Peyer's patch (tissue), 4 donors: ENCODE data around the gene SPATA13. TPM values are rescaled to one million over a fixed set of nuclear protein-coding genes. Genes with fewer than 3 reads are reported as not detected.

Source experiments
- DNase-seq, 3 donors: peaks; one replicate each; pipeline ENCODE4 v3.0.0-alpha.2; 2017 to 2019
- H3K27ac ChIP-seq, 4 donors: fragments of 200-600 bp; sonication (generic); one replicate each; pipeline ENCODE4 v1.5.1; 2016 to 2019
- H3K27me3 ChIP-seq, 2 donors: fragments of 200-600 bp; sonication (generic); one replicate each; pipeline ENCODE4 v1.5.1; 2019
- H3K36me3 ChIP-seq, 3 donors: fragments of 200-600 bp; sonication (generic); one replicate each; pipeline ENCODE4 v1.5.1; 2016 to 2019
- H3K4me1 ChIP-seq, 4 donors: fragments of 200-600 bp; sonication (generic); one replicate each; pipeline ENCODE4 v1.5.1; 2016 to 2019
- H3K4me3 ChIP-seq, 4 donors: fragments of 200-600 bp; sonication (generic); 1 replicate in 3 of 4; 2 replicates in 1 of 4; pipeline ENCODE4 v1.5.1; 2016 to 2019; ENCODE audit warnings: mild to moderate bottlenecking in 1 of 4
- H3K9me3 ChIP-seq, 4 donors: fragments of 200-600 bp; sonication (generic); one replicate each; pipeline ENCODE4 v1.5.1; 2016 to 2019; ENCODE audit warnings: mild to moderate bottlenecking in 1 of 4
- CTCF ChIP-seq, 6 experiments: fragments of 450-650 bp in 4 of 6; fragments of 200-600 bp in 2 of 6; sonication (generic) in 1 of 6; IDR thresholded peaks; one replicate each; pipeline ENCODE4 v1.5.1; 2017 to 2019; ENCODE audit warnings: antibody characterized with exemption in 6 of 6, mild to moderate bottlenecking in 3 of 6, moderate library complexity in 1 of 6
- POLR2A ChIP-seq, 2 donors: fragments of 450-650 bp; IDR thresholded peaks; one replicate each; pipeline ENCODE4 v1.5.1; 2017; ENCODE audit warnings: antibody characterized with exemption in 2 of 2, mild to moderate bottlenecking in 2 of 2, moderate library complexity in 2 of 2
- total RNA-seq, 4 donors: library from RNA; depleted of rRNA; stranded (reverse); fragments of >200 nt; gene quantifications; one replicate each; pipeline ENCODE4 v1.1.0, GENCODE V29; 2016

Gene SPATA13
- total RNA-seq, 4 donors from 2014 or later = 77.1 to 191 (median 141) TPM

GRCh38 chr13:24209138-24209537 lies 48.6 kb downstream of the SPATA13 start:
- Histone ChIP-seq H3K36me3 (no peaks in the 10 kb centered on the region), H3K4me1 (peaks cover 0 to 9% (median 0%) of the 10 kb centered on the region in 4 donors), H3K27me3 (no peaks in the 10 kb centered on the region), H3K9me3 (no peaks in the 10 kb centered on the region), H3K27ac (no peak overlapping the region), H3K4me3 (no peak overlapping the region)
- TF ChIP-seq CTCF (IDR thresholded peaks at IDR 0.05) (no peak), POLR2A (IDR thresholded peaks at IDR 0.05) (no peak)
- DNase-seq = no peak

GRCh38 chr13:24212254-24212653 lies 51.7 kb downstream of the SPATA13 start:
- H3K27ac ChIP-seq = no peak overlapping the region
- TF ChIP-seq POLR2A (IDR thresholded peaks at IDR 0.05) = no peak
- no peak for TF ChIP-seq CTCF (IDR thresholded peaks at IDR 0.05)
- no peaks in the 10 kb centered on the region for H3K27me3 ChIP-seq
- no peaks in the 10 kb centered on the region for H3K9me3 ChIP-seq
- no peaks in the 10 kb centered on the region for H3K36me3 ChIP-seq
- DNase-seq = no peak
- no peak overlapping the region for H3K4me3 ChIP-seq
- peaks cover 0 to 26% (median 0%) of the 10 kb centered on the region in 4 donors for H3K4me1 ChIP-seq

GRCh38 chr13:24212674-24213073 lies 52.2 kb downstream of the SPATA13 start:
- H3K27me3 ChIP-seq = no peaks in the 10 kb centered on the region
- no peaks in the 10 kb centered on the region for H3K9me3 ChIP-seq
- H3K4me3 ChIP-seq = no peak overlapping the region
- TF ChIP-seq POLR2A (IDR thresholded peaks at IDR 0.05) = no peak
- TF ChIP-seq CTCF (IDR thresholded peaks at IDR 0.05) = no peak
- no peaks in the 10 kb centered on the region for H3K36me3 ChIP-seq
- H3K27ac ChIP-seq = no peak overlapping the region
- DNase-seq = no peak
- H3K4me1 ChIP-seq = peaks cover 0 to 29% (median under 1%) of the 10 kb centered on the region in 4 donors

- no peaks in the 10 kb centered on the region for H3K9me3 ChIP-seq
- H3K27ac ChIP-seq = no peak overlapping the region
- no peak for DNase-seq
- no peak overlapping the region for H3K4me3 ChIP-seq
- H3K36me3 ChIP-seq = no peaks in the 10 kb centered on the region
- H3K4me1 ChIP-seq = peaks cover 0 to 28% (median 6%) of the 10 kb centered on the region in 4 donors
- no peaks in the 10 kb centered on the region for H3K27me3 ChIP-seq
- TF ChIP-seq CTCF (IDR thresholded peaks at IDR 0.05) (no peak), POLR2A (IDR thresholded peaks at IDR 0.05) (no peak)
Measured at GRCh38 chr13:24213932-24214331, 53.4 kb downstream of the SPATA13 start.

GRCh38 chr13:24214528-24214927 lies 54.0 kb downstream of the SPATA13 start:
- peaks cover 0 to 30% (median 6%) of the 10 kb centered on the region in 4 donors for H3K4me1 ChIP-seq
- TF ChIP-seq POLR2A (IDR thresholded peaks at IDR 0.05) (no peak), CTCF (IDR thresholded peaks at IDR 0.05) (no peak)
- H3K4me3 ChIP-seq = no peak overlapping the region
- H3K36me3 ChIP-seq = no peaks in the 10 kb centered on the region
- DNase-seq = no peak
- H3K27ac ChIP-seq = no peak overlapping the region
- no peaks in the 10 kb centered on the region for H3K27me3 ChIP-seq
- H3K9me3 ChIP-seq = no peaks in the 10 kb centered on the region

GRCh38 chr13:24215126-24215525 lies 54.6 kb downstream of the SPATA13 start:
- no peak for DNase-seq

More at GRCh38 chr13:24215126-24215525, 54.6 kb downstream of the SPATA13 start:
- Histone ChIP-seq H3K36me3 (no peaks in the 10 kb centered on the region), H3K9me3 (no peaks in the 10 kb centered on the region), H3K4me1 (peaks cover 0 to 36% (median 6%) of the 10 kb centered on the region in 4 donors), H3K27ac (peak overlapping the region in 1 of 4 donors; percentile 6), H3K4me3 (no peak overlapping the region), H3K27me3 (no peaks in the 10 kb centered on the region)
- TF ChIP-seq POLR2A (IDR thresholded peaks at IDR 0.05) (no peak), CTCF (IDR thresholded peaks at IDR 0.05) (no peak)
